OCI-LY7 (cell line): Measurements from ENCODE around the gene OR10A4.

Source experiments
- EZH2phosphoT487 ChIP-seq: fragments of 200-600 bp; sonication (generic); IDR thresholded peaks from 2 replicates; pipeline ENCODE4 v1.6.1; 2018; ENCODE audit warnings: low read depth, borderline replicate concordance, mild to moderate bottlenecking, mixed run types, antibody characterized with exemption, low read length, moderate library complexity, mixed read lengths
- TF ChIP-seq, protein P1 (sequence below): fragments of 200-600 bp; sonication (generic); conservative IDR thresholded peaks from 2 replicates; pipeline ENCODE4 v1.5.1; 2014; ENCODE audit warnings: mild to moderate bottlenecking, antibody characterized with exemption, low read length, moderate library complexity, mixed read lengths

- TF ChIP-seq, protein P1, sequence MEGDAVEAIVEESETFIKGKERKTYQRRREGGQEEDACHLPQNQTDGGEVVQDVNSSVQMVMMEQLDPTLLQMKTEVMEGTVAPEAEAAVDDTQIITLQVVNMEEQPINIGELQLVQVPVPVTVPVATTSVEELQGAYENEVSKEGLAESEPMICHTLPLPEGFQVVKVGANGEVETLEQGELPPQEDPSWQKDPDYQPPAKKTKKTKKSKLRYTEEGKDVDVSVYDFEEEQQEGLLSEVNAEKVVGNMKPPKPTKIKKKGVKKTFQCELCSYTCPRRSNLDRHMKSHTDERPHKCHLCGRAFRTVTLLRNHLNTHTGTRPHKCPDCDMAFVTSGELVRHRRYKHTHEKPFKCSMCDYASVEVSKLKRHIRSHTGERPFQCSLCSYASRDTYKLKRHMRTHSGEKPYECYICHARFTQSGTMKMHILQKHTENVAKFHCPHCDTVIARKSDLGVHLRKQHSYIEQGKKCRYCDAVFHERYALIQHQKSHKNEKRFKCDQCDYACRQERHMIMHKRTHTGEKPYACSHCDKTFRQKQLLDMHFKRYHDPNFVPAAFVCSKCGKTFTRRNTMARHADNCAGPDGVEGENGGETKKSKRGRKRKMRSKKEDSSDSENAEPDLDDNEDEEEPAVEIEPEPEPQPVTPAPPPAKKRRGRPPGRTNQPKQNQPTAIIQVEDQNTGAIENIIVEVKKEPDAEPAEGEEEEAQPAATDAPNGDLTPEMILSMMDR: no peak
- no peak for TF ChIP-seq EZH2phosphoT487
Measured at GRCh38 chr11:6926208-6927029, 50.0 kb downstream of the OR10A4 start, which contains the start of gene ZNF215.
